C4-2B (cell line): ENCODE measurements around the gene MRTFB.

Experiments
- CTCF ChIP-seq: fragments of 450-650 bp; conservative IDR thresholded peaks from 2 replicates; pipeline ENCODE4 v1.5.1; 2017; ENCODE audit warnings: mild to moderate bottlenecking
- ZFX ChIP-seq: fragments of 450-650 bp; IDR thresholded peaks from 2 replicates; pipeline ENCODE4 v1.6.1; 2017

DNA sequence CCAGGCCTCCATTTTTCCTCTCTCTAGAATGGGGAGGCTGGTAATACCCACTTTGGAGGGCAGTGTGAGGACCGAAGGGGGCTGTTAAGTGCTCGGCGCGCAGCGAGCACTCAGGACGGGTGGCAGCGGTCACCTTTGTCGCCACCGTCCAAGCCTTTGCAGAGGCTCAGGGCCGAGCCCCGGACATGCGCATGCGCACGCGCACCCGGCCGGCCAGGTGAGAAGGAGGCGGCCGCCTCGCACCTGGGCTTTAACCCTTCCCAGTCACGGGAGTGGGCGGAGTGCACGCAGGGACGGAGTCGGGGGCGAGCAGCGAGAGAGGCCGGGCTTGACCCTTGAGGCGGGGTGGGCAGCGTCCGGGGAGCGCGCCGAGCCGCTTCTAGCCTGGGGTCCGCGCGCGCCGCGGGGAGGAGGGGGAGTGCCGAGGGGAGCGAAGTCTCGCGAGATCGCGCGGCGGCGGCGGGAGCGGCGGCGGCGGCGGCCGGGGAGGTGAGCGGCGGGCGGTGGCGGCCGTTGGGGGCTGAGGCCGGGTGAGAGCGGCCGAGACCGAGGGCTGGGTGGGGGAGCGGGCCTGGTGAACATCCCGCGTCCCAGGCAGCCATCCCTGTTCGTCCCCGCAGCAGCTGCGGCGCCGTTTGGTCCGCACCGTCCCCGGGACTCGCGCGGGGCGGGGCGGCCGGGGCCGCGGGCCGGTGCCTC is at the start of gene MRTFB:
- TF ChIP-seq CTCF (no peak), ZFX (peak; percentile 67)
